A172 (cell line): Measurements from ENCODE around the gene IFNAR2. TPM values are rescaled to one million over a fixed set of nuclear protein-coding genes. Genes with fewer than 3 reads are reported as not detected.
A peak's percentile ranks its signal among the peaks of the same experiment; 100 is the strongest.
"Not testable (repeated sequence)": the region's sequence is repeated elsewhere in the genome, so short reads cannot be mapped to it uniquely, and the experiment has no call there.

Experiments used
- DNase-seq: peaks from one replicate; pipeline ENCODE4 v3.0.0-alpha.2; 2015; ENCODE audit warnings: low spot score
- total RNA-seq: library from RNA; depleted of rRNA; stranded (reverse); fragments of >200 nt; shearing (Covaris generic); gene quantifications from 2 replicates; pipeline ENCODE4 v1.2.3, GENCODE V29; 2014

Gene IFNAR2
- total RNA-seq, 1 experiment from 2014 or later: 10.4 TPM

DNA sequence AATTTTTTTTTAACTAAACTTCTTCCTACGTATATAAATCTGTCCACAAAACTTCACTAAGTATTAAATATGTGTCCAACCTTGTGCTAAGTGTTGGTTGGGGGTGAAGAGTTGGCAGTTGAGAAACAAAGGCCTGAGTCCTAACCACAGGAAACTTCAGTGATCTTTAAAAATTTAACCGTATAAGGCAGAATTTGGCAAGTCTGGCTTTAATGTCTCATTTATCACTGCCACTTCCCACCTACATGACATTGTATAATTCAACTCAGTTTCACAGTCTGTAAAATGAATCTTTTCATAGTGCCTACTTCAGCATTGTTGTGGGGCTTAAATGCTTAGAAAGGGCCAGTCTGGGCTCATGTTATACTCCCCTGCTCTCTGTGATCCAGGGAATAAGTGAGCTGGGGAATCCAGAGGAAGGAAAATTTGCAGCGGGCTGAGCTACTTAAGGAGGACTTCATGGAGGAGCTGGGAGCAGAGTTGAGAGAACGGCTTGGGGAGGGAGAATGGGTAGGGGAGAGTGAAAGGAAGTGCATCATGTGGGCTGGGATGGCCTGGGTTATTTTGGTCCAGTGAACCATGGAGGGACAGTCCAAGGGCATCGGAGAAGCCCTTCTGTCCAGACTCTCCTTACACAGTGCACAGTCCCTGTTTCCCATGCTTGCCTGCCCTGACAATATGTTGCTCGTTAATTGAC lies 14.5 kb downstream of the IFNAR2 start:
- DNase-seq: no peak

DNA sequence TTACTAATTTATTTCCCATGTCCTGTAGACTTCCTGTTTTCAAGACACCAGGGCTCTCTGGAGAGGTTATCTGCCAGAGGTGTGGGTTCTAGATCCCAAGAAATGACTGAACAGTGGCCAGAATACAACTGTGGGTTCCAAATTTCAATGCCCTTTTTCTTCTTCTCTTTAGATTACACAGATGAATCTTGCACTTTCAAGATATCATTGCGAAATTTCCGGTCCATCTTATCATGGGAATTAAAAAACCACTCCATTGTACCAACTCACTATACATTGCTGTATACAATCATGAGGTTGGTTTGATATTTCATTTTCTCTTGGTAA lies 15.0 kb downstream of the IFNAR2 start:
- DNase-seq: no peak

DNA sequence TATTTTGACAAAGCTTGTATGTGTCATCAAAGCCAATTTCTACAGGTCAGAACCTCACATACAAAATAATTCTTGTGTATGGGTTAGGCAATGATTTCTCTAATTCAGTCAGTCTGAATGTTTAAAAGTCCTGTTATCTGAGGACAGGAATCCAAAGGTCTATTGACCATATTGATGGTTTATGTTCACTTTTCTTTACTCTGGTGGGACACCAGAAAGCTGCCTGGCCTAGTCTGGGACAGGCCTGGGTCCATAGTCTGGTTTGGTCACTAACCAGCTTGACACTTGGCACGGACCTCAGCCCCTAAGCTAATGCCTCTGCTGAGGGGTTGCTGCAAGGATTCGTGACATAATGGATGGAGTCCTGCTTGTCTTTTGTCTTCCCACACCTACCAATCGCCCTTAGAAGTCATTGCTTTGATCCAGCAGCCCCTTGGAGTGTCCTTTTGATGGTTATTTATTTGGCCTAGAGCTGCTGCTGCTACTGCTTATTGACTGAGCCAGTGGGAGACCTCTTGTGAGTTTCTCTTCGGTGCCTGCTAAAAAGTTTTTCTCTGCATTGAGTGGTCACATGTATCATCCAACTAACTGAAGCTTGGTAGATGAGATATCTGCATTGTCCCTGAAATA lies 15.7 kb downstream of the IFNAR2 start:
- DNase-seq: no peak

DNA sequence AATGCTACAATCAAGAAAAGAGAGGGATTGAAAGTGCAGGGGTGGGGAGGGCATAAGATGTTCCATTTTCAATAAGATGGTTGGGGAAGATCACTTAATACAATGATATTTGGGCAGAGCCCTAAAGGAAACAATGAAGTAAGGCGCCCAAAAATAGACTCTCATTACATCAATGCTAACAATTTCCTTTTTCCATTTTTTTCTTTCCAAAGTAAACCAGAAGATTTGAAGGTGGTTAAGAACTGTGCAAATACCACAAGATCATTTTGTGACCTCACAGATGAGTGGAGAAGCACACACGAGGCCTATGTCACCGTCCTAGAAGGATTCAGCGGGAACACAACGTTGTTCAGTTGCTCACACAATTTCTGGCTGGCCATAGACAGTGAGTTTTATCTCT lies 16.8 kb downstream of the IFNAR2 start:
- DNase-seq: no peak

DNA sequence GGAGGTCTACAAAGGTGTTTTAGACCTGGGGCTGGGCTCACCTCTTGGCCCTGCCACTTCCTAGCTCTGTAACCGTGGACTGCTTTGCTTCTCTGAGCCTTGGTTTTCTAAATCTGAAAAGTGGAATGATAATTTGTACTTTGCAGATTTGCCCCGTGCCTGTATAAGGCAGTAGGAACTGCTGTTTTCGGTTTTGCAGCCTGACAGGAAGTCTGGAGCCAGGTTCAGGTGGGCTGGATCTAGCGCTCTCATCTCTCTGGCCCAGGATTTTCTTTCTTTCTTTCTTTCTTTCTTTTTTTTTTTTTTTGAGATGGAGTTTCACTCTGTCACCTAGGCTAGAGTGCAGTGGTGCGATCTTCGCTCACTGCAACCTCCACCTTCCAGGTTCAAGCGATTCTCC lies 17.2 kb downstream of the IFNAR2 start:
- no peak for DNase-seq

DNA sequence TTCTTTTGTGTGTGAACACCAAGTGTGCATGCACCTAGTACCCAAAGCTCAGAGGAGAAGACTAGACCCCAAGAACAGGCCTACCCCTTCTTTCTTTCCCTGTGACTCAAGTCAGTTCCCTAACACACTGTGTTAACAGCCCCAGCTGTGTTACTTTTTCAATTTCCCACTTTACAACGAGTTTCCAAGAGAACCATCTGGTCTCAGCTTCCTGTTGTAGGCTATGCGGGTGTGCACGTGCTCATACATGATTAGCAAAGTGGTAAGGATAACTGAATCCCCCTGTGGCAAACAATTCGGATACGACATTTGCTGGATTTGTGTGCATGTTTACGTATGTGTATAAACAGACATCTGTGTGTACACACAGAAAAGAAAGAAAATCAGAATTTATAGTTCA lies 17.9 kb downstream of the IFNAR2 start:
- DNase-seq: no peak

DNA sequence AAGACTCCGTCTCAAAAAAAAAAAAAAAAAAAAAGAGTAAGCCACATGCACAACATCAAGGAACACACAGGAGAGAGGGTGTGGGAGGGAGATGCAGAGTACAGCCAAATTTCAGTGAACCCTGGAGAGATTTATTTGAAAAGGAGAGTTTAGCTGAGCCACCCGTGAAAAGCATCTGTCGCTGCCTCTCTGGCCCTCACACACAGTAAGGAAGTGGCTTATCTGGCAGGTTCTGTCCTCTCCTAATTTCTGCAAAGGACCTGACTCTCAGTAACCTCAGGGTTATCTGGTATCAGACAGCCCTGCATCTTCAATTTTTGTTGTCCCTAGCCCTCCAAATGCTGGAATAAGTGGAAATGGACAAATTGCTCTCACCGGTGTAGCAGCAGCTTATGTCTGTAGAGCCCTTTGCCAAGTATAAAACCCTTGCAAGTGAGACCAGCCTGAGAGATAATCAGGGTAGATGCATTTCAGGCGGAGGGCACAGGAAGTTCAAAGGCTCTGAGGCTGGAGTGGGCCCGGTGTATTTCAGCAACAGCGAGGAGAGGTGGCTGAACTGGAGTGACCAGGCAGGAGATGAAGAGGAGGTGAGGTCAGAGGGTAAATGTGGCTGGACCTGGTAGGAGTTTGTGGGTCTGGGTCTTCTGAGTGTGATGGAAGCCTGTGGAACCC lies 19.7 kb downstream of the IFNAR2 start:
- DNase-seq: no peak

DNA sequence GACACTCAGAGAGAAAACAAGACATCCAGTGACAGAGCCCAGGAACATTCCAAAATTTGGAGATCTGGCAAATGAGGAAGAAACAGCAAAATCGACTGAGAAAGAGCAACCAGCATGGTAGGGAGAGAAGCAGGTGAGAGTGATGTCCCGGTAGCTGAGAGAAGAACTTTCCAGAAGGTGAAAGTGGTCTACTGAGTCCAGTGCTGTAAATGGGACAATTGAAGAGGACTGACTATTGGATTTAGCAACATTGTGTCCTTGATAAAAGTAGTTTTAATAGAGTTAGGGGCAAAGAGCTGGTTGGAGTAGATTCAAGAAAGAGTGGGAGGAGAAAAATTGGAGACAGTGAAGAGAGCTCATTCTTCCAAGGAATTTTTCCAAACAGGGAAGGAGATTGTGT lies 21.4 kb downstream of the IFNAR2 start:
- DNase-seq: no peak

DNA sequence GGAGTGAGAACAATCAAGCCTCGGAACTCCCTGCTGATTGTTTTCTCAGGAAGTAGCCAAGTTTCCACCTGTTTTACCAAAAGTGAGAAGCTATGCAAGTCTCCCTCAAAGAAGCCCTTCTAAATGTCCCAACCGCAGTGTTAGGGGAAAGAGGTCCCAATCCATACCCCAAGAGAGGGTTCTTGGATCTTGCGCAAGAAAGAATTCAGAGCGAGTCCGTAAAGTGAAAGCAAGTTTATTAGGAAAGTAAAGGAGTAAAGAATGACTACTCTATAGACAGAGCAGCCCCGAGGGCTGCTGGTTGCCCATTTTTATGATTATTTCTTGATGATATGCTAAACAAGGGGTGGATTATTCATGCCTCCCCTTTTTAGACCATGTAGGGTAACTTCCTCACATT lies 23.6 kb downstream of the IFNAR2 start:
- not testable (repeated sequence) for DNase-seq

DNA sequence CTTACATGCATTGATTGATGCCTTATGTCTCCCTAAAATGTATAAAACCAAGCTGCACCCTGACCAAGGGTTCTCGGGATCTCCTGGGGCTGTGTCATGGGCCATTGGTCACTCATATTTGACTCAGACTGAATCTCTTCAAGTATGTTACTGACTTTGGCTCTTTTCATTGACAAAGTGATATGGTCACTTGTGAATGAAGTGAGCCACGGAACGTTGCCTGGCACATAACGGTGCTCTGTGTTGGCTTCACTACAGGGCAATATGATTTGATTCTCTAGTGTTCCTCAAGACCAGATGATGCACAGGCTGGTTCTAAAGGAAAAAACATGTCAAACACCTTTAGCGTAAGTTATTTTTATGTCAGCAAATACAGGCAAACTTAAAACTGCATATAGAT lies 25.0 kb downstream of the IFNAR2 start:
- no peak for DNase-seq

DNA sequence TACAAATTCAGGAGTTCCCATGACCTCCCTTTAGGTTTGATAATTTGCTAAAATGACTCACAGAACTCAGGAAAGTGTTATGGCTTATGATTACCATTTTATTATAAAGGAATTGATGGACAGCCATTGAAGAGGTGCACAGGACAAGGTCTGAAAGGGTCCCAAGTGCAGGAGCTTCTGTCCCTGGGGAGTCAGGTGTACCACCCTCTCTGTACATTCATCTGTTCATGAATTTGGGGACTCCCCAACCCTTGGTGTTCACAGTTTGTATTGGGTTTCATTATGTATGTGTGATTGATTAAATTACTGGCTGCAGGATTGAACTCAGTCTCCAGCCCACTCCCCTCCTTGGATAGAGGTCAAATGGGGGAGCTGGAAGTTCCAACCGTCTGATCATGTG lies 25.7 kb downstream of the IFNAR2 start:
- no peak for DNase-seq

DNA sequence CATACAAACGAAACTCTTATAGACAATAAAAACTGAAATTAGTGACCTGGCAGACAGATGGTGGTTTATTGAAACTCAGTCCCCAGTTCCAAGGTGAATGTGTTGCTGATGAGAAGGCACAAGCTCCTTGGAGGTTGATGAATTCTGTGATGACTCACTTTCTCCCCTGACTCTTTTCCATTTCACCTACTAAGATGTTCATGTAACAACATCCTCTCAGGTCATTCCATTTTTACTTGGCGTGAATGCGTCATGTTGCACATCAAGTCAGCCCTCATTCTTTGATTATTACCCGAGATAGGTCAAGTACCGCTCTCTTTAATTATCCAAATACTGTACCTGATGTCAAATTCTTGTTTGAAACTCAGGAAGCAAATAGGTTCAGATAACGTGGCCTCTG lies 26.3 kb downstream of the IFNAR2 start:
- DNase-seq: no peak

DNA sequence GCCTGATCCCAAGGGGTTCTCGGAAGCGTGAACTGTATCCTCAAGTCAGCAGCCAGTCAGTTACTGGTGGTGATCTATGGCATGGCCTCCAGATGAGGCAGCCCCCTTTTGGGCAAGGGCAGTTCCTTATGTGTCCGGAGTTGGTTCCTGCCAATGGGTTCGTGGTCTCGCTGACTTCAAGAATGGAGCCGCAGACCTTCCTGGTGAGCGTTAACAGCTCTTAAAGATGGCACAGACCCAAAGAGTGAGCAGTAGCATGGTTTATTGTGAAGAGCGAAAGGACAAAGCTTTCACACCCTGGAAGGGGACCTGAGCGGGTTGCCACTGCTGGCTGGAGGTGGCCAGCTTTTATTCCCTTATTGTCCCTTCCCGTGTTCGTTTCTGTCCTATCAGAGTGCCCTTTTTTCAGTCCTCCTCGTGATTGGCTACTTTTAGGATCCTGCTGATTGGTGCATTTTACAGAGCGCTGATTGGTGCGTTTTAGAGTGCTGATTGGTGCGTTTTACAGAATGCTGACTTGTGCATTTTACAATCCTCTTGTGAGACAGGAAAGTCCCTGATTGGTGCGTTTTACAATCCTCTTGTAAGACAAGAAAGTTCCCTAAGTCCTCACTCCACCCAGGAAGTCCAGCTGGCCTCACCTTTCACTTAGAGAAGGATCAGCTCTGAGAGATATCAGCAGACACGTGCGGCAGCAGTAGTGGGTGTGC lies 27.5 kb downstream of the IFNAR2 start:
- no peak for DNase-seq

DNA sequence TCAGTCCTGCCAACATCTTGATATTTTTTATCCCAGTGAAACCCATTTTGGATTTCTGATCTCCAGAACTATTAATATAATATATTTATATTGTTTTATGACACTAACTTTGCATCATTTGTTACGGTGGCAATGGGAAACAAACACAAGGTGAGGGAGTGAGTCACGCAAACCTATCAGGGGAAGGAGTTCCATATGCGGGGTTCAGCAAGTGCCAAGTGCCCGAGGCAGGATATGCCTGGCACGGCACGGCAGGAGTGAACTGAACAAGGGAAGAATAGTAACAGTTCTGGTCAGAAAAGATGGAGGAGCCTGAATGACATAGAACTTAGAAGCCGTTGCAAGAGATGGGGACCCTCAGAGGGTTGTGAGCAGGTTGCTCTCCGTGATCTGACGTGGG lies 28.7 kb downstream of the IFNAR2 start:
- DNase-seq: no peak

DNA sequence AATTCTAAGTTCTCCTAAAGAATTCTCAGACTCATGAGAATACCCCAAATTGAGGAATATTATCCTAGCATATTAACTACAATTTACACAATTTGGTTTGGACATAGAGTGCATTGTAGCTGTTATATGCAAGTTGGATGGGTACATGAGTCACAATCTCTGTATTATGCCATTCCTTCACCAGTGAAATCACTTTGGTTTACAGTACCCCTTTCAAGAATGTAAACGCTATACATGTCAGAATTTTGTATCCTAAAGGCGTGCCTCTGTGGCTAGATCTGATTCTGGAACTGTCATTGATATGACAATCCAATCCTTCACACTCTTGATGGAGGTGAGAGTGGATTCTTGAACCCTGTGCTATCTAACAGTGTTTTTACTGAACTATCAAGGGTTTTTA lies 29.7 kb downstream of the IFNAR2 start:
- DNase-seq: no peak

DNA sequence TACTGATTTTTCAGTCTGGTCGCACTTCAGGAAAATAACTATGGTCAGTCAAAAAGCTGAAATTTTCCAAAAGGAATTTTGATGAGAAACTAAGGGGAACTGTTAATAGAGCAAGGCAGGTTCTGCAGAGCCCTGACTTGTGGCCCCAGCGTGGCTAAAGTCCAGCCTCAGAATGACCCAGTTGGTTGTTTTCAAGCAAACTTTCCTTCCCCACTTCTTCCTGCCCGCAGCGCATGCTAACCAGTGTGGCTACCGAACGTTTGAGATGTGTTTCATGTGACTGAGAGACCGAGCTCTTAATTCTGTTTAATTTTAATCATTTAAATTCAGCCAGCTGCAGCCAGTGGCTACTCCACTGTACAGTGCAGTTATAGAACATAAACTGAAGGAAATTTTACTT lies 30.3 kb downstream of the IFNAR2 start:
- DNase-seq: no peak

DNA sequence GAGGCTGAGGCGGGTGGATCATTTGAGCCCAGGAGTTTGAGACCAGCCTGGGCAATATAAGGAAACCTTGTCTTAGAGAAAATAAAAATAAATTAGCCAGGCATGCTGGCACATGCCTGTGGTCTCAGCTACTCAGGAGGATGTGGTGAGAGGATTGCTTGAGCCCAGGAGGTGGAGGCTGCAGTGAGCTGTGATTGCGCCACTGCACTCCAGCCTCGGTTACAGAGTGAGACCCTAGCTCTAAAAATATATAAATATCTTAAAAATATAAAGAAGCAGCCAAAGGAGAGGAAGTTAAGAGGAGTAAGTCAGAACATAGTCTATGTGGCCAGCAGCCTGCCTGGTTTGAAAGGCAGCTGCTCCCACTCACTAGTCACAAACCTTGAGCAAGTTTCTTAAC lies 31.9 kb downstream of the IFNAR2 start:
- DNase-seq: peak; percentile 49

DNA sequence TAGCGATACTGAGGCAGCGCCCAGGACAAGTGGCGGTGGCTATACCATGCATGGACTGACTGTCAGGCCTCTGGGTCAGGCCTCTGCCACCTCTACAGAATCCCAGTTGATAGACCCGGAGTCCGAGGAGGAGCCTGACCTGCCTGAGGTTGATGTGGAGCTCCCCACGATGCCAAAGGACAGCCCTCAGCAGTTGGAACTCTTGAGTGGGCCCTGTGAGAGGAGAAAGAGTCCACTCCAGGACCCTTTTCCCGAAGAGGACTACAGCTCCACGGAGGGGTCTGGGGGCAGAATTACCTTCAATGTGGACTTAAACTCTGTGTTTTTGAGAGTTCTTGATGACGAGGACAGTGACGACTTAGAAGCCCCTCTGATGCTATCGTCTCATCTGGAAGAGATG lies 33.2 kb downstream of the IFNAR2 start:
- DNase-seq: no peak

DNA sequence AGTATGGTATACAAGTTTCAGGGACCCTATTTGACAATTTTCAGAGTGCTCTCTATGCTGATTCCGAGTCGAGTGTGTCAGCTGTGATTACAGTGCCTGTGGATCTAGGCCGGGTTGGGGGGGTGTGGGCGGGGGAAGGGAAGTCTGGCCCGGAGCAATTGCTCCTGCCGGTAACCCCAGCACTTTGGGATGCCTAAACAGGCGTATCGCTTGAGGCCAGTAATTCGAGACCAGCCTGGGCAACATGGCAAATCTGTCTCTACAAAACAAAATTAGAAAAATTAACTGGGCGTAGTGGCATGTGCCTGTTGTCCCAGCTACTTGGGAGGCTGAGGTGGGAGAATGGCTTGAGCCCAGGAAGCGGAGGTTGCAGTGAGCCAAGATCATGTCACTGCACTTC lies 34.8 kb downstream of the IFNAR2 start:
- no peak for DNase-seq

DNA sequence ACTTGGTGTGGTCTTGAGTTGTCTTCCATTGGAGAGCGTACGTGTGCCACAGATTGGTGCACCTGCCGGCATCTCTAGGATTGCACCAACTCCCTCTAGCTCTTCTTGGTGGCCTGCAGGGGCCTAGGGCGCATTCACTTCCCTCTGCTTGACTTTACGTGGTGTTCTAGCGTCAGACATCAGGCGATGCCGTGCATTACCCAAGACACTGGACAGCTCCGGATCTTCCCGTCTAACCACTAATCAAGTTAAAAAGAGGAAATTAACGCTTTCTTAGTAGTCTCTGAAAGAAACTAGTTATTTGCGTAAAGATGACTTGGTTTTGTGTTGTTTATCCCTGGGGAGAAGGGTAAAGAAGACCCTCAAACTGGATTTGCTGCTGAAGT lies 35.9 kb downstream of the IFNAR2 start:
- no peak for DNase-seq

DNA sequence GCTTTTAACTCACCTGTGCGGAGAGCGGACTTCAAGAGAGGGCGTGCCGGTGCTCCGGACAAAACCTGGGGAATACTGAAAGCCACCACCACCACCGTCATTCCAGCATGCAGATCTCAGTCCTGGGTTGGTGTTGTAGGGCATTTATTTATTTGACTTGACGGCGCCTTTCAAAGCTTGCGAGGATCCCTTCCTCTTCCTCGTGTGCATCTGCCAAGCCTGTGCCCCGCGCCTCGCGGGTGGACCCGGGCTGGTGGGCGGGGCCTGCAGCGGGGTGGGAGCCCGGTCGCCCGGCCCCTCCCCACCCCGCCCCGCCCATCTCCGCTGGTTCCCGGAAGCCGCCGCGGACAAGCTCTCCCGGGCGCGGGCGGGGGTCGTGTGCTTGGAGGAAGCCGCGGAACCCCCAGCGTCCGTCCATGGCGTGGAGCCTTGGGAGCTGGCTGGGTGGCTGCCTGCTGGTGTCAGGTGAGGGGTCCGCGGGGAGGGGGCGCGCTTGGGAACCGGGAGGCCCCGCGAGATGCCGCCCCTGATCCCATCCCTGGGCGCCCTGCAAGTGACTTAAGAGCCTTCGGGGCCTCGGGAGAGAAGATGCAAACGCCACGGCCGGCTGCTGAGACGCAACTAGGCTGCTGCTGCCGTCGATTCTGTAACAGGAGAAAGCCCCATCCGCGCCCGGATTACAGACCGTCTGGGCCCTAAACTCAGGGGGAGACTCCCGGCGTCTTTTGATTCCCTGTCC lies 36.5 kb downstream of the IFNAR2 start, which contains the start of gene IL10RB:
Gene IL10RB, plus strand, starts transcription at position 318 of the 739 bp plus-strand sequence. Its CDS starts 99 bp downstream, at position 417.
- peak; percentile 45 for DNase-seq

DNA sequence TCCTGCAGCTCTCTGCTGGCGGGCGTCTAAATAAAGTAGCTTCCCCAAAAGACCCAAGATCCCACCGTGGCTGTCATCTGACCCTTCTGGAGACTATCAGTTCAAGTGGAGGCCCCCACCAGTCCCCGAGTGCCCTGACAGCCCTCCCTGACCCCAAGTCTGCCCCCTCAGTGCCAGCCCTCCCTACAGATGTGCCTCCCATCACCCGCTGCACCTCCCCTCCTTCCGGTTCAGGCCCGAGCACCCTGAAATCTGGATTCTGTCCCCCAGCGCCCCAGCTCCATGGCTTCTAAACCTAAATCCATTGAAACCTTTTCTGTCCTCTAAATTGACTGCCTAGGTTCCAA lies 37.0 kb downstream of the IFNAR2 start:
- no peak for DNase-seq
